ENCODE data around the gene UBE2I.

The UBE2I gene

GRCh38 chr16:1318268-1318545, 8.8 kb downstream of the UBE2I start:
- TF ChIP-seq, protein P1, sequence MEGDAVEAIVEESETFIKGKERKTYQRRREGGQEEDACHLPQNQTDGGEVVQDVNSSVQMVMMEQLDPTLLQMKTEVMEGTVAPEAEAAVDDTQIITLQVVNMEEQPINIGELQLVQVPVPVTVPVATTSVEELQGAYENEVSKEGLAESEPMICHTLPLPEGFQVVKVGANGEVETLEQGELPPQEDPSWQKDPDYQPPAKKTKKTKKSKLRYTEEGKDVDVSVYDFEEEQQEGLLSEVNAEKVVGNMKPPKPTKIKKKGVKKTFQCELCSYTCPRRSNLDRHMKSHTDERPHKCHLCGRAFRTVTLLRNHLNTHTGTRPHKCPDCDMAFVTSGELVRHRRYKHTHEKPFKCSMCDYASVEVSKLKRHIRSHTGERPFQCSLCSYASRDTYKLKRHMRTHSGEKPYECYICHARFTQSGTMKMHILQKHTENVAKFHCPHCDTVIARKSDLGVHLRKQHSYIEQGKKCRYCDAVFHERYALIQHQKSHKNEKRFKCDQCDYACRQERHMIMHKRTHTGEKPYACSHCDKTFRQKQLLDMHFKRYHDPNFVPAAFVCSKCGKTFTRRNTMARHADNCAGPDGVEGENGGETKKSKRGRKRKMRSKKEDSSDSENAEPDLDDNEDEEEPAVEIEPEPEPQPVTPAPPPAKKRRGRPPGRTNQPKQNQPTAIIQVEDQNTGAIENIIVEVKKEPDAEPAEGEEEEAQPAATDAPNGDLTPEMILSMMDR (IDR thresholded peaks at IDR 0.05), result no peak

DNA sequence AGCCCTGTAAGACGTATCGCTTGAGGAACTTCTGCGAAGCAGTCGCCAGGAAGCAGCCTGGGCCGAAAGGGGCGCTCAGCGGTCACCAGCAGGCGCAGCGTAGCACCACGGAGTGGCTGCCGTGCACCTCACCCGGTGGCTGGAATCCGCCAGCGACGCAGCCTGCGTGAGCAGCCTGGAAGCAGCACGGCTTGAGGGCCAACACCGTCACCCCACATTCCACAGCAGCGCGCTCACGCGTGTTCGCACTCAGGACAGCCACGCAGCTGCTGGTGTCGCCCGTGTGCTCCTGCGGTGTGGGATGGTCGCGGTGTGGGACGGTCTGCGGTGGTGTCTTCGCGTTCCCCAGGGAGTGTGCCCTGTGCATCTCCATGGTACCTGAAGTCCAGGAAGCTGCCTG, 9.6 kb downstream of the UBE2I start:
- TF ChIP-seq, protein P1 (IDR thresholded peaks at IDR 0.05), result no peak

DNA sequence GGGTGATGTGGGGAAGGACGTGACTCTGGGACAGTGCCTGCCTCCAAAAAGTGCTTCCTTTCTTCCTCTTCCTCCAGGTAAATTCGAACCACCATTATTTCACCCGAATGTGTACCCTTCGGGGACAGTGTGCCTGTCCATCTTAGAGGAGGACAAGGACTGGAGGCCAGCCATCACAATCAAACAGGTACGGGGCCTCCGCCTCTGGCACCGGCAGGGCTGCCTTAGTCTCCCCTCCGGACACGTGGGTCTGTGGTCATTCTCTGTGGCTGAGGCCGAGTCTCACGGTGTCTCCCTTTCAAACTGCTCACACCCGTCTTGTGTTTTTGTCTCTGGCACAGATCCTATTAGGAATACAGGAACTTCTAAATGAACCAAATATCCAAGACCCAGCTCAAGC, 10.7 kb downstream of the UBE2I start:
- TF ChIP-seq, protein P1 (IDR thresholded peaks at IDR 0.05), result no peak

- TF ChIP-seq, protein P1 (IDR thresholded peaks at IDR 0.05), result no peak
Observed at GRCh38 chr16:1320658-1321240, 11.3 kb downstream of the UBE2I start.

GRCh38 chr16:1322407-1322806, 13.0 kb downstream of the UBE2I start:
- TF ChIP-seq, protein P1 (IDR thresholded peaks at IDR 0.05), result no peak

DNA sequence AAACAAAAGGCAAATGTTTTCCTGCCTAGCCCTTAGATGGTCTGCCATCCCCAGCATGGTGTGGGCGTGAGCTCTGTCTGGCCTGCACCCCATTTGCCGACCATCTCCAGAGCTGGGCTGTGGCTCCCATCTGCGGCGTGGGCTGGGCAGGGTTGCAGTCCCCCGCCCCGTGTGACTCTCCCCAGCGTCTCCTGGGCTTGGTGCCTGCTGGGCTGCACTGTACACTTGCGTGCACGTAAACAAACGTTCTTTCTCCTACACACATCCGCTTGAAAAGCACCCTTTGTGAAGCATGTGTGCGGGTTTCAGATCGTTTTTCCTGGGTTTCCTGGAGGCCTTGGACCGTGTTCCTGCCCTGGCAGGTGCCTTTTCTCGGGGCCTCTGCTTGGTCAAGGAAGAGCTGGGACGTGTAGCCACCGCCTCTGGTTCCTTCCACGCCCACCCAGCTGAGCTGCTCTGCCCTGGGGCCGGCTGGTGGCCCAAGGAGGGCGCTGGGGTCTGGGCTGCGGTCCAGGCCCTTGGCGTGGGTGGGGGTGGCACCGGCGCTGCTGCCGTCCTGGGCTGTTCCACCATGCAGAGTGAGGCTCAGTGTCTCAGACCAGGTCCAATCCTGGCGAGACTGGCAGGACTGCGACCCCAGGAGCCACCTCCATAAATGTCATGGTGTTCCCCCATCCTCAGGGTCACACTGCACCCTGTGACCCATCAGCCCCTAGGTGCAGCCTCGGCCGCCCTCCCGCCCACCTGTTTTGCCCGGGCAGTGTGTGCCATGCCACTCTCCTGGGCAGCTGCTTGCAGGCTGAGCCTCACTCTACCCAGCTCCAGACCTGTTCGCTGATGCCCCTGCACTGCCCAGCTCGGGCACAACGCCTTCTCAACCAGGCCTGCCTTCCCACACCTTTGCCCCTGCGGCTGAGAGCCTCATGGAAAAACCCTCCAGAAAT, 14.1 kb downstream of the UBE2I start:
- TF ChIP-seq, protein P1 (IDR thresholded peaks at IDR 0.05), result no peak

DNA sequence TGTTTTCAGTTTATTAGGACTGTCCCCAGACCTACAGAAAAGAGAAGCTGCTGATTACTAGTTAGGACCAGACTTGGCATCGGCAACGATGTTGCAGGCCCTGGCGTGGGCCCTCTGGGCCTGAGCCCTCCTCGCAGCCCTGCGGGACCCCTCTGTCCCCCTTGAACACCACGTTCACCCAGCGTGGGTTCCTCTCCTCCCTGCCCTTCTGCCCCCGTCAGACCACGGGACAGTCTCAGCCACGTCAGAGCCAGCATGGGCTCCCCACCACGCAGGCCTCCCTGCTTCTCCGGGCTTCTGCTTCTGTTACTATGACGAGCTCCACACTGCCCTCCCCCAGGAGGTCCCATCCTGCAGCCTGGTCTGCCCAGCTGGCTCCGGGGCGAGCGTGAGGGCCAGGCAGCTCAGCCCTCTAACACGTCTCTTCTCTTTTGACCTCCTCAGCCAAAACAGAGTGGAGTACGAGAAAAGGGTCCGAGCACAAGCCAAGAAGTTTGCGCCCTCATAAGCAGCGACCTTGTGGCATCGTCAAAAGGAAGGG, 14.9 kb downstream of the UBE2I start:
- TF ChIP-seq, protein P1 (IDR thresholded peaks at IDR 0.05), result no peak
